SK-N-DZ (cell line): ENCODE data around the gene STOML2.
A peak's percentile ranks its signal among the peaks of the same experiment; 100 is the strongest.

Source experiments
- DNase-seq: peaks from one replicate; pipeline ENCODE4 v3.0.0-alpha.2; 2015; ENCODE audit warnings: low spot score

The STOML2 gene

GRCh38 chr9:35072461-35073278 is 30.3 kb downstream of the STOML2 start, which contains the start of gene VCP:
TSS of gene VCP (minus strand) at chr9:35072625. CDS start at chr9:35072353, 272 bp downstream.
- peak; percentile 100 for DNase-seq

- peak; percentile 82 for DNase-seq
Measured at GRCh38 chr9:35071814-35072460, 31.0 kb downstream of the STOML2 start.

- DNase-seq = no peak
Measured at GRCh38 chr9:35070823-35071813, 31.8 kb downstream of the STOML2 start.

- DNase-seq = no peak
Measured at GRCh38 chr9:35069020-35069419, 33.9 kb downstream of the STOML2 start.

- DNase-seq = no peak
Measured at GRCh38 chr9:35067056-35067455, 35.9 kb downstream of the STOML2 start.

GRCh38 chr9:35060548-35061207 is 42.3 kb downstream of the STOML2 start:
- no peak for DNase-seq

GRCh38 chr9:35059438-35059837 is 43.5 kb downstream of the STOML2 start:
- no peak for DNase-seq

- DNase-seq = no peak
Measured at GRCh38 chr9:35057271-35057620, 45.7 kb downstream of the STOML2 start.

- DNase-seq = no peak
Measured at GRCh38 chr9:35056571-35057270, 46.2 kb downstream of the STOML2 start.

GRCh38 chr9:35054871-35055644 is 47.9 kb downstream of the STOML2 start:
- no peak for DNase-seq

- no peak for DNase-seq
Measured at GRCh38 chr9:35054185-35054835, 48.6 kb downstream of the STOML2 start.

GRCh38 chr9:35051069-35051967 is 51.6 kb downstream of the STOML2 start:
- DNase-seq = peak; percentile 53
